Measurements from ENCODE around the gene RPF1.

DNA sequence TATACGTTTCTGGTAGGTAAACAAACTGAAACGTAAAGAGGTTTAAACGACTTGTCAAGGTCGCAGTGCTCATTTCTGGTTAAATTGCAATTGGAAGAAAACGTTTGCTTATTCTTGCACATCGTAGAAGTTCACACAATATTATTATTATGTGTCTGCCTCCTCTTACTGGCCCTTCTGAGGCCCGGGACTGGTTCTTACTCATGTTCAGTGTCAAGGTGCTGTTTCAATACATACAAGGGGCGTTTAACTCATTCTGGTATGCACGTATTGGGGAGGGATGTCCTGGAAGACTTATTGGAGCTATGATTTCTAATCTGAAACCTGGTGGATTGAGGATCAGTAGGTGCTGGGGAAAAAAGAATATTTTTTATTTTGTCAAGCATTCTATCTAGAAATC lies 932 bp downstream of the RPF1 start:
- TF ChIP-seq, protein P1, sequence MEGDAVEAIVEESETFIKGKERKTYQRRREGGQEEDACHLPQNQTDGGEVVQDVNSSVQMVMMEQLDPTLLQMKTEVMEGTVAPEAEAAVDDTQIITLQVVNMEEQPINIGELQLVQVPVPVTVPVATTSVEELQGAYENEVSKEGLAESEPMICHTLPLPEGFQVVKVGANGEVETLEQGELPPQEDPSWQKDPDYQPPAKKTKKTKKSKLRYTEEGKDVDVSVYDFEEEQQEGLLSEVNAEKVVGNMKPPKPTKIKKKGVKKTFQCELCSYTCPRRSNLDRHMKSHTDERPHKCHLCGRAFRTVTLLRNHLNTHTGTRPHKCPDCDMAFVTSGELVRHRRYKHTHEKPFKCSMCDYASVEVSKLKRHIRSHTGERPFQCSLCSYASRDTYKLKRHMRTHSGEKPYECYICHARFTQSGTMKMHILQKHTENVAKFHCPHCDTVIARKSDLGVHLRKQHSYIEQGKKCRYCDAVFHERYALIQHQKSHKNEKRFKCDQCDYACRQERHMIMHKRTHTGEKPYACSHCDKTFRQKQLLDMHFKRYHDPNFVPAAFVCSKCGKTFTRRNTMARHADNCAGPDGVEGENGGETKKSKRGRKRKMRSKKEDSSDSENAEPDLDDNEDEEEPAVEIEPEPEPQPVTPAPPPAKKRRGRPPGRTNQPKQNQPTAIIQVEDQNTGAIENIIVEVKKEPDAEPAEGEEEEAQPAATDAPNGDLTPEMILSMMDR (IDR thresholded peaks at IDR 0.05): no peak
- TF ChIP-seq RAD21 (conservative IDR thresholded peaks at IDR 0.05 in 1 of 2, IDR thresholded peaks at IDR 0.05 in 1 of 2) (no peak), FOXS1 (CRISPR knock-in tag; IDR thresholded peaks at IDR 0.05) (no peak), POLR2A (IDR thresholded peaks at IDR 0.05; ENCODE audit: low read length) (no peak), MAFK (IDR thresholded peaks at IDR 0.05; ENCODE audit: partially characterized antibody) (no peak), HDAC2 (IDR thresholded peaks at IDR 0.05) (no peak), NFE2L2 (conservative IDR thresholded peaks at IDR 0.05; ENCODE audit: low read length) (no peak), MAZ (IDR thresholded peaks at IDR 0.05; ENCODE audit: borderline replicate concordance, low read depth, low read length) (no peak), KDM5A (IDR thresholded peaks at IDR 0.05) (no peak), SREBF2 (IDR thresholded peaks at IDR 0.05) (no peak), CHD4 (IDR thresholded peaks at IDR 0.05; ENCODE audit: borderline replicate concordance) (no peak)
- TF ChIP-seq, protein P2, sequence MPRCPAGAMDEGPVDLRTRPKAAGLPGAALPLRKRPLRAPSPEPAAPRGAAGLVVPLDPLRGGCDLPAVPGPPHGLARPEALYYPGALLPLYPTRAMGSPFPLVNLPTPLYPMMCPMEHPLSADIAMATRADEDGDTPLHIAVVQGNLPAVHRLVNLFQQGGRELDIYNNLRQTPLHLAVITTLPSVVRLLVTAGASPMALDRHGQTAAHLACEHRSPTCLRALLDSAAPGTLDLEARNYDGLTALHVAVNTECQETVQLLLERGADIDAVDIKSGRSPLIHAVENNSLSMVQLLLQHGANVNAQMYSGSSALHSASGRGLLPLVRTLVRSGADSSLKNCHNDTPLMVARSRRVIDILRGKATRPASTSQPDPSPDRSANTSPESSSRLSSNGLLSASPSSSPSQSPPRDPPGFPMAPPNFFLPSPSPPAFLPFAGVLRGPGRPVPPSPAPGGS (IDR thresholded peaks at IDR 0.05): no peak
- TF ChIP-seq, protein P3, sequence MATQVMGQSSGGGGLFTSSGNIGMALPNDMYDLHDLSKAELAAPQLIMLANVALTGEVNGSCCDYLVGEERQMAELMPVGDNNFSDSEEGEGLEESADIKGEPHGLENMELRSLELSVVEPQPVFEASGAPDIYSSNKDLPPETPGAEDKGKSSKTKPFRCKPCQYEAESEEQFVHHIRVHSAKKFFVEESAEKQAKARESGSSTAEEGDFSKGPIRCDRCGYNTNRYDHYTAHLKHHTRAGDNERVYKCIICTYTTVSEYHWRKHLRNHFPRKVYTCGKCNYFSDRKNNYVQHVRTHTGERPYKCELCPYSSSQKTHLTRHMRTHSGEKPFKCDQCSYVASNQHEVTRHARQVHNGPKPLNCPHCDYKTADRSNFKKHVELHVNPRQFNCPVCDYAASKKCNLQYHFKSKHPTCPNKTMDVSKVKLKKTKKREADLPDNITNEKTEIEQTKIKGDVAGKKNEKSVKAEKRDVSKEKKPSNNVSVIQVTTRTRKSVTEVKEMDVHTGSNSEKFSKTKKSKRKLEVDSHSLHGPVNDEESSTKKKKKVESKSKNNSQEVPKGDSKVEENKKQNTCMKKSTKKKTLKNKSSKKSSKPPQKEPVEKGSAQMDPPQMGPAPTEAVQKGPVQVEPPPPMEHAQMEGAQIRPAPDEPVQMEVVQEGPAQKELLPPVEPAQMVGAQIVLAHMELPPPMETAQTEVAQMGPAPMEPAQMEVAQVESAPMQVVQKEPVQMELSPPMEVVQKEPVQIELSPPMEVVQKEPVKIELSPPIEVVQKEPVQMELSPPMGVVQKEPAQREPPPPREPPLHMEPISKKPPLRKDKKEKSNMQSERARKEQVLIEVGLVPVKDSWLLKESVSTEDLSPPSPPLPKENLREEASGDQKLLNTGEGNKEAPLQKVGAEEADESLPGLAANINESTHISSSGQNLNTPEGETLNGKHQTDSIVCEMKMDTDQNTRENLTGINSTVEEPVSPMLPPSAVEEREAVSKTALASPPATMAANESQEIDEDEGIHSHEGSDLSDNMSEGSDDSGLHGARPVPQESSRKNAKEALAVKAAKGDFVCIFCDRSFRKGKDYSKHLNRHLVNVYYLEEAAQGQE (IDR thresholded peaks at IDR 0.05): no peak
